ENCODE data around the gene SULF2.

GRCh38 chr20:47724396-47724795 is 60.9 kb downstream of the SULF2 start:
- TF ChIP-seq RARG (CRISPR knock-in tag; IDR thresholded peaks at IDR 0.05; ENCODE audit: low read depth) = no peak
- no peak for TF ChIP-seq ZKSCAN8 (CRISPR knock-in tag; IDR thresholded peaks at IDR 0.05; ENCODE audit: borderline replicate concordance)
- TF ChIP-seq REPIN1 (CRISPR knock-in tag; IDR thresholded peaks at IDR 0.05; ENCODE audit: borderline replicate concordance, low read depth) = no peak
- TF ChIP-seq GMEB1 (CRISPR knock-in tag; IDR thresholded peaks at IDR 0.05; ENCODE audit: borderline replicate concordance) = no peak
- TF ChIP-seq CTCF (CRISPR knock-in tag; IDR thresholded peaks at IDR 0.05) = no peak
- TF ChIP-seq JUND (CRISPR knock-in tag; IDR thresholded peaks at IDR 0.05) = no peak
- TF ChIP-seq POLR2AphosphoS5 (IDR thresholded peaks at IDR 0.05; ENCODE audit: low read depth, low read length) = no peak
- no peak for TF ChIP-seq CEBPB (IDR thresholded peaks at IDR 0.05; ENCODE audit: borderline replicate concordance, low read depth, low read length)
- no peak for TF ChIP-seq RERE (CRISPR knock-in tag; IDR thresholded peaks at IDR 0.05; ENCODE audit: low read depth)
- no peak for TF ChIP-seq EZH2 (conservative IDR thresholded peaks at IDR 0.05; ENCODE audit: low read depth, low read length)

Measured in HepG2 (cell line).